Gastrocnemius medialis (tissue), 4 donors: Measurements from ENCODE around the gene SMIM28.

Source experiments
- CTCF ChIP-seq, 5 experiments: fragments of 450-650 bp in 3 of 5; fragments of 200-600 bp in 2 of 5; sonication (generic) in 2 of 5; IDR thresholded peaks in 4 of 5; conservative IDR thresholded peaks in 1 of 5; 1 replicate in 4 of 5; 2 replicates in 1 of 5; pipeline ENCODE4 v1.5.1; 2016 to 2019; ENCODE audit warnings: antibody characterized with exemption in 5 of 5, mild to moderate bottlenecking in 3 of 5, moderate library complexity in 3 of 5
- POLR2A ChIP-seq, 2 donors: fragments of 450-650 bp; IDR thresholded peaks; one replicate each; pipeline ENCODE4 v1.6.1; 2017; ENCODE audit warnings: antibody characterized with exemption in 2 of 2, mild to moderate bottlenecking in 2 of 2, moderate library complexity in 2 of 2

GRCh38 chr6:138389551-138389950, 11.8 kb downstream of the SMIM28 start:
- TF ChIP-seq CTCF (IDR thresholded peaks at IDR 0.05 in 4 of 5, conservative IDR thresholded peaks at IDR 0.05 in 1 of 5), result no peak
- TF ChIP-seq POLR2A (IDR thresholded peaks at IDR 0.05), result no peak
